ENCODE data around the gene CD52.

CD52 gene

GRCh38 chr1:26357121-26357602, 39.4 kb downstream of the CD52 start:
- peak; percentile 14 for DNase-seq

DNA sequence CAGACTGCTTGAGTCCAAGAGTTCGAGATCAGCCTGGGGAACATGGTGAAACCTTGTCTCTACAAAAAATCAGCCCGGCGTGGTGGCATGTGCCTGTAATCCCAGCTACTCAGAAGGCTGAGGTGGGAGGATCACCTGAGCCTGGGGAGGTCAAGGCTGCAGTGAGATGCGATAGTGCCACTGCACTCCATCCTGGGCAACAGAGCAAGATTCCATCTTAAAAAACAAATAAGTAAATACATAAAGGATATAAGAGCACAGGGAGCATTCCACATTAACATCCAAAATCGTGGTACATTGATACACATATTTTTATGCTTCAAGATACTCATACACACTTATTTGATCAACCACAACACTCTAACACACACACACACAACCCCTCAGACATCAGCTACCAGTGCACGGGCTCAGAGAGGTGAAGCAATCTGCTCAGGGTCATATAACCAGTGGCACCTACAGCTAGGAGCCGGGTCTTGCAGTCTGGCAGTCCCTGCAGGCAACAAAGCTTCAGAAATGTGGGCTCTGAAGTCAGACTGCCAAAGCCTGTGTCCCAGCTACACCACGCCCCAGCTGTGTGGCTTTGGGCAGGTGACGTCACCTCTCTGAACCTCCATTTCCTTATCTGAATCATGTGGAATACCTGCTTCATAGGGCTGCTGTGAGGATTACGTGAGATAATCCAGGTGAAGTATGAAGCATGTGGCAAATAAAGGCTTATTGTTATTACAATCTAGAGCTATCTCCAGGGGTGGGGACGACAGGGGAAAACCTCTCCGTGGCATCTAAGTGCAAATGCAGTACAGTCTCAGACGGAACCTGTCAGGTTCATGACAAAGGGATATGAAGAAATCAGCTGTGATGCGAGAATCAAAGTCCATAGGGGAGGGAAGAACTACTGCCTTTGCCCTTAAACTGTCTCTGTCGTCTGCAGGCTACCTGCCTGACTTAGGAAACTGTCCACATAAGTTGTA, 40.9 kb downstream of the CD52 start:
- peak; percentile 13 for DNase-seq

- DNase-seq, result peak; percentile 46
Measured at GRCh38 chr1:26359981-26360806, 42.4 kb downstream of the CD52 start.

GRCh38 chr1:26360807-26361604, 43.2 kb downstream of the CD52 start:
- peak; percentile 22 for DNase-seq

GRCh38 chr1:26361605-26362122, 43.9 kb downstream of the CD52 start:
- no peak for DNase-seq

GRCh38 chr1:26362331-26362730, 44.6 kb downstream of the CD52 start:
- no peak for DNase-seq

- DNase-seq, result peak; percentile 62
Measured at GRCh38 chr1:26363549-26364448, 46.0 kb downstream of the CD52 start.

GRCh38 chr1:26364956-26365355, 47.2 kb downstream of the CD52 start:
- DNase-seq, result no peak

DNA sequence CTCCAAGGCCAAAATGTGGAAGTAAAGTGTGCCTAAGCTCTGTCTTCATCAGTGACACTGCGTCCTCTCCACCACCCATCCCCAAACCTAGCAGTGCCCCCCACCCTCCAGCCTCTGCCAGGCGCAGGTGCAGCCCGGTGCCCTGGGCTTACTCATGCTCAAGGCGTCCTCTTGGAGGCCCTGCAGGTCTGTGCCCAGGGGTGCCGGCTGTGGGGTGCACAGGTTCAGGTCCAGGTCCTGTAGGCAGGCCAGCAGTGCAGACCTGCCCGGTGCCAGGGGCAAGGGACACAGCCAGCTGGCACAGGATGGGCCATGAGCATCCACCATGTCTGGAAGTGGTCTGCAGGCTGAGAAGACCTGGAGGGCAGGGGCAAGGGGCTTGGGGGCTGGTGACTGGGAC, 49.7 kb downstream of the CD52 start:
- DNase-seq, result no peak

GRCh38 chr1:26368006-26368405, 50.2 kb downstream of the CD52 start:
- DNase-seq, result no peak

- no peak for DNase-seq
Measured at GRCh38 chr1:26368486-26368885, 50.7 kb downstream of the CD52 start.
